A549 (cell line): Measurements from ENCODE around the gene DDR1. TPM values are rescaled to one million over a fixed set of nuclear protein-coding genes. Genes with fewer than 3 reads are reported as not detected.

Experiments used
- ATAC-seq, 2 experiments: fragments of 200-7000 bp in 1 of 2; fragments of >200 bp in 1 of 2; cut with Nextera tagmentation in 1 of 2; cut with Tn5 transposase in 1 of 2; 3 replicates each; pipeline versions ENCODE4 v1.8.0 to v1.9.1; 2018 to 2020; ENCODE audit warnings: mild to moderate bottlenecking in 1 of 2, moderate library complexity in 1 of 2
- CTCF ChIA-PET: fragments of 300-600 bp; sonication (Branson Sonifier 250); formaldehyde crosslinking; extraction: SDS; loops from one replicate; lab custom pipeline; 2021; ENCODE audit warnings: antibody characterized with exemption, inconsistent platforms; lab: Yijun Ruan, JAX
- POLR2A ChIA-PET: fragments of 350-600 bp; formaldehyde crosslinking; extraction: SDS; loops from one replicate; lab custom pipeline; 2021; ENCODE audit warnings: antibody characterized with exemption, inconsistent platforms; lab: Yijun Ruan, JAX
- DNase-seq, 2 experiments: peaks; one replicate each; pipeline versions ENCODE4 v3.0.0 to v3.0.0-alpha.2; 2011 to 2016; ENCODE audit warnings: low read depth in 1 of 2, low spot score in 1 of 2
- FAIRE-seq: peaks from 2 replicates; lab custom pipeline; 2011; peaks lifted over from hg19 to GRCh38; lab: Jason Lieb, UNC
- H3K27ac ChIP-seq, 2 experiments: fragments of >200 bp; sonication (Bioruptor Twin); formaldehyde crosslinking; 3 replicates each; pipeline ENCODE4 v1.5.1; 2016 to 2017
- H3K4me1 ChIP-seq: fragments of >200 bp; sonication (Bioruptor Twin); formaldehyde crosslinking; 3 replicates; pipeline ENCODE4 v1.6.1; 2016
- H3K4me2 ChIP-seq: fragments of >200 bp; sonication (Bioruptor Twin); formaldehyde crosslinking; 3 replicates; pipeline ENCODE4 v1.6.1; 2016
- H3K4me3 ChIP-seq: fragments of >200 bp; sonication (Bioruptor Twin); formaldehyde crosslinking; 3 replicates; pipeline ENCODE4 v1.5.1; 2016
- H3K9me3 ChIP-seq: fragments of >200 bp; sonication (Bioruptor Twin); formaldehyde crosslinking; 3 replicates; pipeline ENCODE4 v1.6.1; 2016
- BHLHE40 ChIP-seq: IDR thresholded peaks from 2 replicates; pipeline ENCODE4 v1.6.1; 2012; ENCODE audit warnings: low read depth, low read length, inconsistent platforms
- CBX8 ChIP-seq: fragments of 200-600 bp; sonication (generic); IDR thresholded peaks from 2 replicates; pipeline ENCODE4 v1.6.1; 2016
- EHF ChIP-seq: fragments of 250-450 bp; sonication (Bioruptor Pico); IDR thresholded peaks from 2 replicates; pipeline ENCODE4 v1.5.0; 2020; ENCODE audit warnings: mild to moderate bottlenecking
- ESRRA ChIP-seq: fragments of 150-350 bp; IDR thresholded peaks from 2 replicates; pipeline ENCODE4 v1.6.1; 2014; ENCODE audit warnings: mild to moderate bottlenecking, low read length, borderline replicate concordance
- FOSB ChIP-seq: fragments of 250-450 bp; sonication (Bioruptor Pico); IDR thresholded peaks from 2 replicates; pipeline ENCODE4 v1.5.0; 2020; ENCODE audit warnings: mild to moderate bottlenecking, moderate library complexity
- HDAC2 ChIP-seq: fragments of 200-600 bp; sonication (generic); IDR thresholded peaks from 2 replicates; pipeline ENCODE4 v1.6.1; 2016
- HES2 ChIP-seq: fragments of >200 bp; sonication (Bioruptor Twin); formaldehyde crosslinking; IDR thresholded peaks from 2 replicates; pipeline ENCODE4 v1.6.1; 2016
- HOXA7 ChIP-seq: fragments of 250-450 bp; sonication (Bioruptor Pico); IDR thresholded peaks from 2 replicates; pipeline ENCODE4 v1.5.0; 2020; ENCODE audit warnings: mild to moderate bottlenecking, moderate library complexity
- HOXB13 ChIP-seq: fragments of 250-450 bp; sonication (Bioruptor Pico); IDR thresholded peaks from 2 replicates; pipeline ENCODE4 v1.5.0; 2020; ENCODE audit warnings: low read depth, mild to moderate bottlenecking, moderate library complexity
- HOXB5 ChIP-seq: fragments of 250-450 bp; sonication (Bioruptor Pico); IDR thresholded peaks from 2 replicates; pipeline ENCODE4 v1.5.0; 2020; ENCODE audit warnings: mild to moderate bottlenecking, moderate library complexity
- JUN ChIP-seq, 2 experiments: fragments of >200 bp; sonication (Bioruptor Twin); formaldehyde crosslinking; IDR thresholded peaks; 2 replicates in 1 of 2; 3 replicates in 1 of 2; pipeline ENCODE4 v1.6.1; 2016 to 2017
- MAZ ChIP-seq: fragments of 150-350 bp; IDR thresholded peaks from 2 replicates; pipeline ENCODE4 v1.6.1; 2014; ENCODE audit warnings: antibody characterized with exemption, low read depth, low read length, borderline replicate concordance
- MYC ChIP-seq: IDR thresholded peaks from 2 replicates; pipeline ENCODE4 v1.6.1; 2012; ENCODE audit warnings: mild to moderate bottlenecking, inconsistent platforms, low read length, improper control_type of control experiment, borderline replicate concordance
- NFE2L2 ChIP-seq: fragments of 150-350 bp; conservative IDR thresholded peaks from 2 replicates; pipeline ENCODE4 v1.6.1; 2014; ENCODE audit warnings: low read length
- NR3C1 ChIP-seq: fragments of >200 bp; sonication (Bioruptor Twin); formaldehyde crosslinking; IDR thresholded peaks from 3 replicates; pipeline ENCODE4 v1.6.1; 2017
- PHF8 ChIP-seq: fragments of 200-600 bp; sonication (generic); IDR thresholded peaks from 2 replicates; pipeline ENCODE4 v1.6.1; 2016; ENCODE audit warnings: low read depth, mild to moderate bottlenecking, antibody characterized with exemption, moderate library complexity, borderline replicate concordance
- POLR2AphosphoS2 ChIP-seq: conservative IDR thresholded peaks from 2 replicates; pipeline ENCODE4 v1.6.1; 2012; ENCODE audit warnings: low read length, improper control_type of control experiment, inconsistent platforms
- RAD21 ChIP-seq, 2 experiments: fragments of >200 bp in 1 of 2; sonication (Bioruptor Twin) in 1 of 2; formaldehyde crosslinking in 1 of 2; IDR thresholded peaks in 1 of 2; conservative IDR thresholded peaks in 1 of 2; 2 replicates in 1 of 2; 3 replicates in 1 of 2; pipeline ENCODE4 v1.6.1; 2012 to 2018; ENCODE audit warnings: inconsistent platforms in 1 of 2
- RNF2 ChIP-seq: fragments of 200-600 bp; sonication (generic); IDR thresholded peaks from 2 replicates; pipeline ENCODE4 v1.6.1; 2016; ENCODE audit warnings: low read depth, mild to moderate bottlenecking, antibody characterized with exemption, moderate library complexity, borderline replicate concordance
- SREBF2 ChIP-seq: fragments of 450-650 bp; IDR thresholded peaks from 2 replicates; pipeline ENCODE4 v1.6.1; 2014; ENCODE audit warnings: mild to moderate bottlenecking, moderate library complexity
- TFCP2L1 ChIP-seq: fragments of 250-450 bp; sonication (Bioruptor Pico); IDR thresholded peaks from 2 replicates; pipeline ENCODE4 v1.5.0; 2021; ENCODE audit warnings: mild to moderate bottlenecking
- WGBS: methylation state at CpG from one replicate; pipeline ENCODE4 v1.1.6; 2017; ENCODE audit errors: missing lambda C conversion rate; 5-methylcytosine and 5-hydroxymethylcytosine counted together
- polyA plus RNA-seq, 4 experiments: library from polyadenylated mRNA; depleted of rRNA in 3 of 4; stranded (reverse); fragments of >200 nt; fragmentation: RNase III in 1 of 4; extraction: RNeasy Plus Mini Kit Qiagen cat#74134 plus additional on column Dnase treatment in 1 of 4; gene quantifications; 2 replicates in 3 of 4; 3 replicates in 1 of 4; pipeline ENCODE4 v1.2.3, GENCODE V29; 2011 to 2017
- TF ChIP-seq, protein P1 (sequence below): IDR thresholded peaks from 2 replicates; pipeline ENCODE4 v1.6.1; 2012
- TF ChIP-seq, protein P2 (sequence below): fragments of >200 bp; sonication (Bioruptor Twin); formaldehyde crosslinking; IDR thresholded peaks from 3 replicates; pipeline ENCODE4 v1.6.1; 2016
- TF ChIP-seq, protein P3 (sequence below): fragments of 150-350 bp; IDR thresholded peaks from 2 replicates; pipeline ENCODE4 v1.6.1; 2014; ENCODE audit warnings: low read depth, mild to moderate bottlenecking, low read length
- TF ChIP-seq, protein P4 (sequence below): fragments of >200 bp; sonication (Bioruptor Twin); formaldehyde crosslinking; IDR thresholded peaks from 3 replicates; pipeline ENCODE4 v1.5.1; 2016

DDR1 gene
- polyA plus RNA-seq, 2 of the 4 experiments (the other 2 are of a cell fraction): 19.8 to 43.5 TPM

GRCh38 chr6:30917041-30917440 lies 32.7 kb downstream of the DDR1 start (continued):
- TF ChIP-seq, protein P1, sequence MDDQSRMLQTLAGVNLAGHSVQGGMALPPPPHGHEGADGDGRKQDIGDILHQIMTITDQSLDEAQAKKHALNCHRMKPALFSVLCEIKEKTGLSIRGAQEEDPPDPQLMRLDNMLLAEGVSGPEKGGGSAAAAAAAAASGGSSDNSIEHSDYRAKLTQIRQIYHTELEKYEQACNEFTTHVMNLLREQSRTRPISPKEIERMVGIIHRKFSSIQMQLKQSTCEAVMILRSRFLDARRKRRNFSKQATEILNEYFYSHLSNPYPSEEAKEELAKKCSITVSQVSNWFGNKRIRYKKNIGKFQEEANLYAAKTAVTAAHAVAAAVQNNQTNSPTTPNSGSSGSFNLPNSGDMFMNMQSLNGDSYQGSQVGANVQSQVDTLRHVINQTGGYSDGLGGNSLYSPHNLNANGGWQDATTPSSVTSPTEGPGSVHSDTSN: no peak
- TF ChIP-seq MYC (no peak), HOXB5 (no peak), RAD21 (conservative IDR thresholded peaks at IDR 0.05 in 1 of 2, IDR thresholded peaks at IDR 0.05 in 1 of 2) (no peak), HOXB13 (CRISPR knock-in tag) (no peak), HDAC2 (no peak), NR3C1 (no peak), HES2 (no peak), PHF8 (no peak), NFE2L2 (no peak)
- TF ChIP-seq, protein P2, sequence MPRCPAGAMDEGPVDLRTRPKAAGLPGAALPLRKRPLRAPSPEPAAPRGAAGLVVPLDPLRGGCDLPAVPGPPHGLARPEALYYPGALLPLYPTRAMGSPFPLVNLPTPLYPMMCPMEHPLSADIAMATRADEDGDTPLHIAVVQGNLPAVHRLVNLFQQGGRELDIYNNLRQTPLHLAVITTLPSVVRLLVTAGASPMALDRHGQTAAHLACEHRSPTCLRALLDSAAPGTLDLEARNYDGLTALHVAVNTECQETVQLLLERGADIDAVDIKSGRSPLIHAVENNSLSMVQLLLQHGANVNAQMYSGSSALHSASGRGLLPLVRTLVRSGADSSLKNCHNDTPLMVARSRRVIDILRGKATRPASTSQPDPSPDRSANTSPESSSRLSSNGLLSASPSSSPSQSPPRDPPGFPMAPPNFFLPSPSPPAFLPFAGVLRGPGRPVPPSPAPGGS: no peak

- 74% methylated on average over 6 of the region's 8 CpGs for WGBS
- H3K4me2 ChIP-seq: no peak overlapping the region
- POLR2A ChIA-PET: no interaction called here
- no peak overlapping the region for H3K4me3 ChIP-seq
- CTCF ChIA-PET: interaction anchor here (0.7 to 8.1 kb wide), 9 partner anchors 10 to 167 kb away, joined by 4 to 143 read pairs (median 49); partner anchors contain the start of genes GTF2H4 and MUCL3
- no peaks in the 10 kb centered on the region for H3K9me3 ChIP-seq
- DNase-seq (no peak), ATAC-seq (no peak), FAIRE-seq (no peak)
- peaks cover 19% of the 10 kb centered on the region for H3K4me1 ChIP-seq
- H3K27ac ChIP-seq: no peak overlapping the region
- TF ChIP-seq, protein P3, sequence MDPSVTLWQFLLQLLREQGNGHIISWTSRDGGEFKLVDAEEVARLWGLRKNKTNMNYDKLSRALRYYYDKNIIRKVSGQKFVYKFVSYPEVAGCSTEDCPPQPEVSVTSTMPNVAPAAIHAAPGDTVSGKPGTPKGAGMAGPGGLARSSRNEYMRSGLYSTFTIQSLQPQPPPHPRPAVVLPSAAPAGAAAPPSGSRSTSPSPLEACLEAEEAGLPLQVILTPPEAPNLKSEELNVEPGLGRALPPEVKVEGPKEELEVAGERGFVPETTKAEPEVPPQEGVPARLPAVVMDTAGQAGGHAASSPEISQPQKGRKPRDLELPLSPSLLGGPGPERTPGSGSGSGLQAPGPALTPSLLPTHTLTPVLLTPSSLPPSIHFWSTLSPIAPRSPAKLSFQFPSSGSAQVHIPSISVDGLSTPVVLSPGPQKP: no peak
- TF ChIP-seq NR3C1 (no peak), POLR2AphosphoS2 (no peak), FOSB (no peak), JUN (IDR thresholded peaks at IDR 0.05) (no peak), RNF2 (no peak), MAZ (no peak), EHF (no peak), SREBF2 (no peak), CBX8 (no peak)
- TF ChIP-seq, protein P4, sequence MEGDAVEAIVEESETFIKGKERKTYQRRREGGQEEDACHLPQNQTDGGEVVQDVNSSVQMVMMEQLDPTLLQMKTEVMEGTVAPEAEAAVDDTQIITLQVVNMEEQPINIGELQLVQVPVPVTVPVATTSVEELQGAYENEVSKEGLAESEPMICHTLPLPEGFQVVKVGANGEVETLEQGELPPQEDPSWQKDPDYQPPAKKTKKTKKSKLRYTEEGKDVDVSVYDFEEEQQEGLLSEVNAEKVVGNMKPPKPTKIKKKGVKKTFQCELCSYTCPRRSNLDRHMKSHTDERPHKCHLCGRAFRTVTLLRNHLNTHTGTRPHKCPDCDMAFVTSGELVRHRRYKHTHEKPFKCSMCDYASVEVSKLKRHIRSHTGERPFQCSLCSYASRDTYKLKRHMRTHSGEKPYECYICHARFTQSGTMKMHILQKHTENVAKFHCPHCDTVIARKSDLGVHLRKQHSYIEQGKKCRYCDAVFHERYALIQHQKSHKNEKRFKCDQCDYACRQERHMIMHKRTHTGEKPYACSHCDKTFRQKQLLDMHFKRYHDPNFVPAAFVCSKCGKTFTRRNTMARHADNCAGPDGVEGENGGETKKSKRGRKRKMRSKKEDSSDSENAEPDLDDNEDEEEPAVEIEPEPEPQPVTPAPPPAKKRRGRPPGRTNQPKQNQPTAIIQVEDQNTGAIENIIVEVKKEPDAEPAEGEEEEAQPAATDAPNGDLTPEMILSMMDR: no peak
These were observed 33.2 kb downstream of the DDR1 start for GRCh38 chr6:30917487-30917886.

- no peaks in the 10 kb centered on the region for H3K9me3 ChIP-seq
- FAIRE-seq (no peak), ATAC-seq (no peak), DNase-seq (no peak)
- no peak overlapping the region for H3K27ac ChIP-seq
- TF ChIP-seq HOXA7 (CRISPR knock-in tag) (no peak), BHLHE40 (no peak), TFCP2L1 (CRISPR knock-in tag) (no peak), ESRRA (no peak)
- TF ChIP-seq, protein P4: no peak
- no peak overlapping the region for H3K4me3 ChIP-seq
- peaks cover 15% of the 10 kb centered on the region for H3K4me1 ChIP-seq
- no peak overlapping the region for H3K4me2 ChIP-seq
- ChIA-PET POLR2A (no interaction called here), CTCF (interaction anchor here (0.7 to 8.1 kb wide), 13 partner anchors 11 to 198 kb away, joined by 3 to 143 read pairs (median 3); partner anchors contain the start of gene PSORS1C1)
- WGBS: 94% methylated on average over 8 of the region's 8 CpGs
These were observed 34.4 kb downstream of the DDR1 start for GRCh38 chr6:30918670-30919069.
